ENCODE data around the gene CPD.
"Not testable (repeated sequence)": the region's sequence is repeated elsewhere in the genome, so short reads cannot be mapped to it uniquely, and the experiment has no call there.

The CPD gene

GRCh38 chr17:30436729-30437128 is 58.0 kb downstream of the CPD start:
- no peak for DNase-seq

GRCh38 chr17:30443721-30444120 is 65.0 kb downstream of the CPD start:
- DNase-seq: no peak

DNA sequence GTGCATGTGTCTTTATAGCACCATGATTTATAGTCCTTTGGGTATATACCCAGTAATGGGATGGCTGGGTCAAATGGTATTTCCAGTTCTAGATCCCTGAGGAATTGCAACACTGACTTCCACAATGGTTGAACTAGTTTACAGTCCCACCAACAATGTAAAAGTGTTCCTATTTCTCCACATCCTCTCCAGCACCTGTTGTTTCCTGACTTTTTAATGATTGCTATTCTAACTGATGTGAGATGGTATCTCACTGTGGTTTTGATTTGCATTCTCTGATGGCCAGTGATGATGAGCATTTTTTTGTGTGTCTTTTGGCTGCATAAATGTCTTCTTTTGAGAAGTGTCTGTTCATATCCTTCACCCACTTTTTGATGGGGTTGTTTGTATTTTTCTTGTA is 67.9 kb downstream of the CPD start:
- not testable (repeated sequence) for DNase-seq

DNA sequence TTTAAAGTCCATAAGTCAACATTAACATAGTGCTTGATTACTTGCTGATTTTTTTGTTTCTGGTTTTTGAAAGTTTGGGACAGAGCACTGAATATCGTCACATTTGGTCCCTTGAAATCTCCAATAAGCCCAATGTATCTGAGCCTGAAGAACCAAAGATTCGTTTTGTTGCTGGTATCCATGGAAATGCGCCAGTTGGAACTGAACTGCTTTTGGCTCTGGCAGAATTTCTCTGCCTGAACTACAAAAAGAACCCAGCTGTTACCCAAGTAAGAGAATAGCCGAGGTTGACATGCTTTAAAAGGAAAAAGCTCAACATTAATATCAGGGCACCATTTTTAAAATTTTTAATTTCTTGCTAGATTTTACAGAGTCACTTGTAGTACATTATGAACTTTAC is 70.8 kb downstream of the CPD start:
- DNase-seq: no peak

- no peak for DNase-seq
These were observed 71.6 kb downstream of the CPD start for GRCh38 chr17:30450125-30451027.

- no peak for DNase-seq
These were observed 75.9 kb downstream of the CPD start for GRCh38 chr17:30454635-30455034.

GRCh38 chr17:30458371-30458770 is 79.6 kb downstream of the CPD start:
- DNase-seq: no peak

DNA sequence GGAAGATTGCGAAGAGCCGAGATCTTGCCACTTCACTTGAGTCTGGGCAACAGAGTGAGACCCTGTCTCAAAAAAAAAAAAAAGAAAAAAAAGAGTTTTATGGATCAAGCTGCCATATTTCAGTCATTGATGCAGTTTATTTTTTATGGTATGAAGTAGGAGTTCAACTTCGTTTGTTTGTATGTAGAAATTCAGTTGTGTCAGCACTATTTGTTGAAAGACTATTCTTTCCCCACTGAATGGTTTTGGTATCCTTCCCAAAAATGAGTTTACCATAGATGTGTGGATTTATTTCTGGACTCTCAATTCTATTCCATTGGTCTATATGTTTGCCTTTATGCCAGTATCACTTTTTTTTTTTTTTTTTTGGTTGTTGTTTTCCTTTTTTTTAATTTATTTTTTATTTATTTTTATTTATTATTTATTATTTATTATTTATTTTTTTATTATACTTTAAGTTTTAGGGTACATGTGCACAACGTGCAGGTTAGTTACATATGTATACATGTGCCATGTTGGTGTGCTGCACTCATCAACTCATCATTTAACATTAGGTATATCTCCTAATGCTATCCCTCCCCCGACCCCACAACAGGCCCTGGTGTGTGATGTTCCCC is 80.2 kb downstream of the CPD start:
- not testable (repeated sequence) for DNase-seq

DNA sequence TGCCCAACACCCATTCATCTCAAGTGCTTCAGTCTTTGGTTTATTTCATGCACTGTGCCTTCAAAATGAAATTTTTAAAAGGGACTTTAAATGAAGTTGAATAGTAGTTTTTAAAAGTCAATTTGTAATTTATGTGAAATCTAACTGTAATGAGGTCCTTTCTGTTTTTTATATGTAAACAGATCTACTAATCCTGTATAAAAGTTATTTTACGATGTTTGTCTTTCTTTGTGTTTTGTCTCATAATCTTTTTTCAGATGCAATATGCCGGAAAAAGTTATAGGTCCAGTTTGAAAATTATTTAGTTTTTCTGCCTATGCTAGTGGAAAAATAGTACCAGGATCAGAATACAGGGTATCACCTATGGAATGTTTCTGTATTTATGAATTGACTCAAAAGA is 89.7 kb downstream of the CPD start:
- DNase-seq: no peak

GRCh38 chr17:30472238-30472890 is 93.6 kb downstream of the CPD start:
- no peak for DNase-seq

DNA sequence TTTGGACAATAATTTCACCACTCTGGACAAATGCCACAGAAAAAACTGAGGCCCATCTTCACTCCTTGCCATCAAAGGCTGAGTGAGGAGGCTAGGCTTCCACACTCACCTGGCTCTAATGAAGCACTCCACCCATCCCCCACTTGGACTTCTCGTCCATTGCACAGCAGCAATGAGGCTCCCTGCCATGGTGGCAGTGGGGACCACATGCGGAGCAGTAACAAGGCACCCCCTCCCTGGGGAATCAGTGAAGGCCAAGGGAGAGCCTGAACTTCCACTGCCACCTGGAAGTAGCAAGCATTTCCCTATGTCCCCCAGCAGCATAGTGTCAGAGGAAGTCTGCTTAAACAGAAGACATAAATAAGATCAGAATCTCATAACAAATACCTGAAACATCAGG is 96.5 kb downstream of the CPD start:
- DNase-seq: no peak

GRCh38 chr17:30476726-30477082 is 98.0 kb downstream of the CPD start:
- no peak for DNase-seq

GRCh38 chr17:30477083-30477773 is 98.5 kb downstream of the CPD start, which contains the start of gene GOSR1:
GOSR1 (plus strand) TSS chr17:30477408; CDS start chr17:30477434, 26 bp downstream.
- DNase-seq: peak; percentile 84

- no peak for DNase-seq
These were observed 99.0 kb downstream of the CPD start for GRCh38 chr17:30477774-30478115.

GRCh38 chr17:30482555-30482954 is 103.8 kb downstream of the CPD start:
- no peak for DNase-seq

DNA sequence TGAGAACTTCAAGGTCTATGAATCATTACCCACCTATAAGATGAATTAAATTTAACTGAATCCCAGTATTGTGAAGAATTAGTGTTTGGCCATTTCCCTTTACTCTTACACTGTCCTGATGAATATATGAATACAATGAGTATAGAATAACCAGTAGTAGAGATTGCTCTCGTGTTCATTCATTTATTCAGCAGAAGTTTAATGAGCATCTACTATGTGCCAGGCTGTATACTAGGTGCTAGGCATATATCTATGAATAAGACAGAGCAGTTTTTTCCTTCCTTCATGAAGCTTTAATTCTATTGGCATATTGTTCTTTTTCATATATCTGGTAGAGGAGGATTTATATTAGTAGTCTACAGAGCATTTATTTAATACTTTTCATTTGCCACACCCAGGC is 104.4 kb downstream of the CPD start:
- no peak for DNase-seq

- DNase-seq: no peak
These were observed 115.1 kb downstream of the CPD start for GRCh38 chr17:30493780-30494179.

DNA sequence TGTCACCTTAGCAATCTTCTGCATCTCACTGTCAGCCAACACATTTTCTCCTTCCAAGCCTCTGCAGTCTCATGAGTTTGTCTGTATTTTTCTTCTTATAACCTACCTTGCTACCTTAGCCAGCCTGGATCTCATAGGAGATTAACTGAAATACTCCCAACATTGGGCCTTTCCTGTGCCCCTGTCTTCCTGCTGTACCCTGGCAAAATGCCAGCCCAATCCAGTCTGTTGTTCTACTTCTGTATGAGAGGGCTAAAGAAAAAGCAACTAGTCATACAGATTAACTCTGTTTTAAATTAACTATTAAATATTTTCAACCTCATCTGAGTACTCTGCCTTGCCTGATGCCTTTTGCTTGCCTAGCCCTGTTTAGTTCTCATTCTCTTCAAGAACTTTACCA is 116.9 kb downstream of the CPD start:
- DNase-seq: no peak

- no peak for DNase-seq
These were observed 124.8 kb downstream of the CPD start for GRCh38 chr17:30503558-30503957.

- no peak for DNase-seq
These were observed 127.2 kb downstream of the CPD start for GRCh38 chr17:30505868-30506417.

- DNase-seq: no peak
These were observed 127.8 kb downstream of the CPD start for GRCh38 chr17:30506481-30506880.

- DNase-seq: no peak
These were observed 134.6 kb downstream of the CPD start for GRCh38 chr17:30513346-30513745.
